Thymus (tissue), 11 donors: ENCODE data around the gene NR2F2. TPM values are rescaled to one million over a fixed set of nuclear protein-coding genes. Genes with fewer than 3 reads are reported as not detected.

Experiments
- DNase-seq, 9 donors: peaks; one replicate each; pipeline ENCODE4 v3.0.0-alpha.2; 2013; ENCODE audit warnings: low spot score in 9 of 9, low read depth in 6 of 9, missing footprints in 1 of 9
- H3K27ac ChIP-seq, 2 donors: one replicate each; pipeline ENCODE4 v1.5.1; 2013; ENCODE audit warnings: control low read depth in 1 of 2, low read depth in 1 of 2, low read length in 1 of 2, mild to moderate bottlenecking in 1 of 2, moderate library complexity in 1 of 2
- H3K27me3 ChIP-seq, 2 donors: one replicate each; pipeline ENCODE4 v1.5.1; 2013; ENCODE audit warnings: low read length in 1 of 2; ENCODE audit not compliant: control insufficient read depth in 2 of 2, insufficient read depth in 1 of 2
- H3K36me3 ChIP-seq, 2 donors: one replicate each; pipeline ENCODE4 v1.5.1; 2013; ENCODE audit warnings: low read length in 1 of 2, mild to moderate bottlenecking in 1 of 2, moderate library complexity in 1 of 2; ENCODE audit not compliant: control insufficient read depth in 2 of 2, insufficient read depth in 2 of 2
- H3K4me1 ChIP-seq, 2 donors: one replicate each; pipeline ENCODE4 v1.5.1; 2013; ENCODE audit warnings: low read length in 2 of 2; ENCODE audit not compliant: control insufficient read depth in 2 of 2, insufficient read depth in 2 of 2
- H3K4me3 ChIP-seq, 2 donors: one replicate each; pipeline ENCODE4 v1.5.1; 2013; ENCODE audit warnings: low read length in 2 of 2, control low read depth in 1 of 2, mild to moderate bottlenecking in 1 of 2
- H3K9me3 ChIP-seq, 2 donors: one replicate each; pipeline ENCODE4 v1.5.1; 2013; ENCODE audit warnings: low read length in 1 of 2, mild to moderate bottlenecking in 1 of 2; ENCODE audit not compliant: control insufficient read depth in 2 of 2, insufficient read depth in 1 of 2
- WGBS: extraction: QIAGEN DNeasy Blood & Tissue Kit; methylation state at CpG from one replicate; pipeline ENCODE4 v1.1.7; 2013; 5-methylcytosine and 5-hydroxymethylcytosine counted together
- polyA plus RNA-seq: library from polyadenylated mRNA; stranded (reverse); fragments of 200-250 nt; gene quantifications from one replicate; pipeline ENCODE4 v1.2.3, GENCODE V29; 2013
- total RNA-seq: library from RNA; stranded (reverse); fragments of 120-200 nt; gene quantifications from one replicate; pipeline ENCODE4 v1.2.4, GENCODE V29; 2013
- donor health status: healthy.

The NR2F2 gene
- total and polyA plus RNA-seq, 2 donors, result 2.0 to 11.9 TPM

DNA sequence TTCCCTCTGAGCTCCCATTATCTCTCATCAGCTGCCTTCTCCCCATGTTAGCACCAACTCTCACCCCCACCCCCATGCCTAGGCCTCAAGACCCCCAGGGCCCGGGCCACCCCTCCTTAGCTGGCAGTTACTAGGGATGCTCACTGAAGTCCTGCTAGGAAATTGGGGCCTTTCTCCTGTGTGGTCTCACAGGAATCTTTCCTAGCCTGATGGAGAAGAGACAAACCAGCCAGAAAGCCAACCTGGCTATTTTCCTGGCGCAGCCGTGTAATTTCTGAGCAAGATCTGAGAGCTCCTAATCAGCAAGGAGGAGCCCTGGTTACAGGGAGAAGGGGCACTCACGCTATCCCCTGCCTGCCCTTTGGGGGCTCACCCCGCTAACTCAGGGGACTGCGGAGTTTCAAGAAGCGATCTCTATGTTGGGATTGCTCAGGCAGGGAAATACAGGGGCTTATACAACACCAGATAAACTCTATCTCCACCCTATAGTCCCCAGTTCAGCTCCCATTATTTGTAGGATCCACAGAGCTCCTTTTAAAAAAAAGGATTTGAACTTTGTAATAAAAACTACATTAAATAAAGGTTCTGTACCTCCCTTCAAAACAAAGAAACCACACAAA, 25.2 kb downstream of the NR2F2 start:
- H3K9me3 ChIP-seq, result peaks cover 0 to 9% of the 10 kb centered on the region in 2 donors
- peaks cover 91 to 99% of the 10 kb centered on the region in 2 donors for H3K27me3 ChIP-seq
- no peak overlapping the region for H3K4me3 ChIP-seq
- no peak for DNase-seq
- no peak overlapping the region for H3K27ac ChIP-seq
- 18% methylated on average over 7 of the region's 7 CpGs for WGBS
- H3K36me3 ChIP-seq, result no peaks in the 10 kb centered on the region
- peaks cover 0 to 6% of the 10 kb centered on the region in 2 donors for H3K4me1 ChIP-seq

GRCh38 chr15:96356494-96357455, 26.3 kb downstream of the NR2F2 start:
- Histone ChIP-seq H3K27ac (no peak overlapping the region), H3K4me1 (peaks cover 0 to 6% of the 10 kb centered on the region in 2 donors), H3K4me3 (peak overlapping the region; percentile 28 to 53), H3K36me3 (no peaks in the 10 kb centered on the region), H3K27me3 (peaks cover 91 to 99% of the 10 kb centered on the region in 2 donors), H3K9me3 (peaks cover 0 to 9% of the 10 kb centered on the region in 2 donors)
- 1% methylated on average over 67 of the region's 67 CpGs for WGBS
- DNase-seq, result peak in 8 of 9 donors; percentile 27 to 72 (median 42)

GRCh38 chr15:96358001-96358801, 27.7 kb downstream of the NR2F2 start:
- Histone ChIP-seq H3K4me3 (no peak overlapping the region), H3K4me1 (peaks cover 0 to 6% of the 10 kb centered on the region in 2 donors), H3K9me3 (peaks cover 0 to 5% of the 10 kb centered on the region in 2 donors), H3K27ac (no peak overlapping the region), H3K36me3 (no peaks in the 10 kb centered on the region), H3K27me3 (peaks cover 92 to 99% of the 10 kb centered on the region in 2 donors)
- WGBS, result 13% methylated on average over 31 of the region's 31 CpGs
- no peak for DNase-seq

DNA sequence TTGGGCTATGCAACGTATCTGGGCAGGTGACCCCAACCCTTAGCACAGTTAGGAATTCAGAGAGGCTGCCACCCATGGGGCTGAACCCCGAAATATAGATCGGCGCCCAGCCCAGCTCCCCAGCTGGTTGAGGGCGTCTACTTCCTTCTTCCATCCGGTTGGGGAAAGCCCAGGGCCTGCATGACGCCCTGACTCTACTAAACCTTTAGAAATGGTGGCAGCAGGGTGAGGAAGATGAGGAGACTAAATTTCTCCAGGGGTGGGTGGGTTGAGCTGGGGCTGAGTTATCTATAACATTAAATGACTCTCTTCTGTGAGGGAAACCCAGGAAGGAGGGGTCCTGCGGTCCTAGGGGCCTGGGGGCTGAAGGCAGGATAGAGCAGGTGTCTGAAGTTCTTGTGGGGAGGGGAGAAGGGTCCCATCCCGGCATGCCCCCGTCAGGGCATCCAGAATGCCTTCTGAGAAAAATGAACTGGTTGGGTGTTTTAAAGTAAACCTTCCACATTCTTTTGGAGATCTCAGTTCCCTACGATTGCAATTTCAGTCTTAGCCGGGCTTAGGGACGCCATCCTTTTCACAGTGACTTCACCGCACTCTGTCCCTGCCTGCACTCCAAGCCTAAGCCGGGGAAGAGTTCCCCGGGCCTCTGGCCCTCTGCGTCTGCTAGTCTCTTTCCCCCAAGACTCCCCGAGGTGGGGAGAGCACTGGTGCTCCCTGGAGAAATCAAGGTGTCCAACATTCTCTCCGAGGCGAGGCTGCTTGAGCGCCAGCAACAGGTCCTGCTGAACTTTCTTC, 28.5 kb downstream of the NR2F2 start:
- DNase-seq, result no peak
- Histone ChIP-seq H3K27me3 (peaks cover 92 to 99% of the 10 kb centered on the region in 2 donors), H3K4me1 (peaks cover 0 to 6% of the 10 kb centered on the region in 2 donors), H3K4me3 (no peak overlapping the region), H3K27ac (no peak overlapping the region), H3K9me3 (peaks cover 0 to 5% of the 10 kb centered on the region in 2 donors), H3K36me3 (no peaks in the 10 kb centered on the region)
- 8% methylated on average over 21 of the region's 21 CpGs for WGBS

- no peaks in the 10 kb centered on the region for H3K36me3 ChIP-seq
- DNase-seq, result no peak
- no peak overlapping the region for H3K27ac ChIP-seq
- H3K9me3 ChIP-seq, result no peaks in the 10 kb centered on the region
- H3K4me1 ChIP-seq, result peaks cover 0 to 6% of the 10 kb centered on the region in 2 donors
- 5% methylated on average over 57 of the region's 57 CpGs for WGBS
- H3K4me3 ChIP-seq, result no peak overlapping the region
- peaks cover 86 to 99% of the 10 kb centered on the region in 2 donors for H3K27me3 ChIP-seq
These were observed 29.4 kb downstream of the NR2F2 start for GRCh38 chr15:96359616-96360521.

- peaks cover 87 to 99% of the 10 kb centered on the region in 2 donors for H3K27me3 ChIP-seq
- no peak for DNase-seq
- 9% methylated on average over 37 of the region's 37 CpGs for WGBS
- H3K27ac ChIP-seq, result no peak overlapping the region
- no peaks in the 10 kb centered on the region for H3K9me3 ChIP-seq
- peaks cover 0 to 6% of the 10 kb centered on the region in 2 donors for H3K4me1 ChIP-seq
- H3K36me3 ChIP-seq, result no peaks in the 10 kb centered on the region
- no peak overlapping the region for H3K4me3 ChIP-seq
These were observed 30.2 kb downstream of the NR2F2 start for GRCh38 chr15:96360581-96361308.

GRCh38 chr15:96361309-96362010, 31.0 kb downstream of the NR2F2 start:
- Histone ChIP-seq H3K4me1 (peaks cover 0 to 3% of the 10 kb centered on the region in 2 donors), H3K36me3 (no peaks in the 10 kb centered on the region), H3K4me3 (no peak overlapping the region), H3K27ac (no peak overlapping the region), H3K27me3 (peaks cover 85 to 99% of the 10 kb centered on the region in 2 donors), H3K9me3 (no peaks in the 10 kb centered on the region)
- DNase-seq, result no peak
- 9% methylated on average over 34 of the region's 34 CpGs for WGBS
